Activated CD8-positive, alpha-beta T cell treated with anti-CD3 and anti-CD28 coated beads, Interleukin-2, amount 10 ng/mL, durations not matched to agents 7 days and 5 days (primary cell): Measurements from ENCODE around the gene CMTM4. TPM values are rescaled to one million over a fixed set of nuclear protein-coding genes. Genes with fewer than 3 reads are reported as not detected.
A peak's percentile ranks its signal among the peaks of the same experiment; 100 is the strongest.

ENCODE experiments used
- ATAC-seq: fragments of 150-1000 bp; cut with Tn5 transposase; one replicate; pipeline ENCODE4 v1.10.0; 2021; ENCODE audit warnings: moderate library complexity
- CTCF ChIA-PET: fragments of 350-600 bp; sonication (Branson Sonifier 250); formaldehyde crosslinking; loops from one replicate; lab custom pipeline; 2021; ENCODE audit warnings: antibody characterized with exemption; lab: Charles Lee
- POLR2A ChIA-PET: fragments of 350-600 bp; sonication (Branson Sonifier 250); formaldehyde crosslinking; loops from one replicate; lab custom pipeline; 2021; ENCODE audit warnings: antibody characterized with exemption; lab: Charles Lee
- DNase-seq: peaks from one replicate; pipeline ENCODE4 v3.0.0-alpha.2; 2020
- H3K27ac Mint-ChIP-seq: one replicate; pipeline ENCODE4 v1.8.0; 2021; ENCODE audit warnings: mild to moderate bottlenecking, mixed read lengths
- H3K27me3 Mint-ChIP-seq: one replicate; pipeline ENCODE4 v1.8.0; 2021; ENCODE audit warnings: low read depth, mixed read lengths
- H3K36me3 Mint-ChIP-seq: one replicate; pipeline ENCODE4 v1.8.0; 2021; ENCODE audit warnings: low read depth, mixed read lengths
- H3K4me1 Mint-ChIP-seq: one replicate; pipeline ENCODE4 v1.8.0; 2021; ENCODE audit warnings: low read depth, mixed read lengths
- H3K4me3 Mint-ChIP-seq: one replicate; pipeline ENCODE4 v1.8.0; 2021; ENCODE audit warnings: mild to moderate bottlenecking, mixed read lengths
- H3K9me3 Mint-ChIP-seq: one replicate; pipeline ENCODE4 v1.8.0; 2022; ENCODE audit warnings: mixed read lengths; ENCODE audit not compliant: insufficient read depth
- total RNA-seq, 2 experiments: library from RNA; stranded (reverse); gene quantifications; one replicate each; pipeline ENCODE4 v1.2.3, GENCODE V29; 2021

Gene CMTM4
- total RNA-seq, 2 experiments from 2014 or later = 1.2 TPM

DNA sequence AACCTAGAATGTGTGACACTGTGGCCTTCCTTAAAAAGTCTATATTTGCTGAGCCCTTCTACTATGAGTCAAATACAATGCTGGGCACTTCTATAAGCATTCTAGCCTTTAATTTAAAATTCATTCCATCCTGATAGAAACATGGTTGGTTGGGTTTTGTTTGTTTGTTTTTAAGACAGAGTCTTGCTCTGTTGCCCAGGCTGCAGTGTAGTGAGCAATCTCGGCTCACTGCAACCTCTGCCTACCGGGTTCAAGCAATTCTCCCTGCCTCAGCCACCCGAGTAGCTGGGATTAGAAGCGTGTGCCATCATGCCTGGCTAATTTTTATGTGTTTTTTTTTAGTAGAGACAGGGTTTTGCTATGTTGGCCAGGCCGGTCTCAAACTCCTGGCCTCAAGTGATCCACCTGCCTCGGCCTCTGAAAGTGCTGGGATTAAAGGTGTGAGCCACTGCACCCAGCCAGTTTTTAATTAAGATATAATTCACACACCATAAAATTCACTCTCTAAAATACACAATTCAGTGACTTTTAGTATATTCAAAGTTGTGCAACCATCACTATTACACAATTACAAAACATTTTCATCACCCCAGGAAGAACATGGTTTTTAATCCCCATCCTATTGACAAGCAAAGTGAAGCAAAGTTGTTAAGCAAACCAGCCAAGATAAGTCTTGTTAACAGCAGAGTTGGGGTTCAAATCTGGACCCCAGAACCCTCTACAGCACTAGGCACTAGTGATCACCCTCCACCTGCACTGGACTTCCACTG lies 42.8 kb downstream of the CMTM4 start:
- CTCF ChIA-PET = interaction anchor here (1.1 to 4.1 kb wide), 2 partner anchors 8 to 19 kb away, joined by 3 to 68 read pairs; no protein-coding TSS in a partner anchor
- Mint-ChIP-seq H3K27me3 (peaks cover 10% of the 10 kb centered on the region), H3K4me3 (no peak overlapping the region), H3K27ac (no peak overlapping the region), H3K4me1 (peaks cover 20% of the 10 kb centered on the region), H3K36me3 (no peaks in the 10 kb centered on the region), H3K9me3 (no peaks in the 10 kb centered on the region)
- DNase-seq (no peak), ATAC-seq (no peak)
- POLR2A ChIA-PET = no interaction called here

DNA sequence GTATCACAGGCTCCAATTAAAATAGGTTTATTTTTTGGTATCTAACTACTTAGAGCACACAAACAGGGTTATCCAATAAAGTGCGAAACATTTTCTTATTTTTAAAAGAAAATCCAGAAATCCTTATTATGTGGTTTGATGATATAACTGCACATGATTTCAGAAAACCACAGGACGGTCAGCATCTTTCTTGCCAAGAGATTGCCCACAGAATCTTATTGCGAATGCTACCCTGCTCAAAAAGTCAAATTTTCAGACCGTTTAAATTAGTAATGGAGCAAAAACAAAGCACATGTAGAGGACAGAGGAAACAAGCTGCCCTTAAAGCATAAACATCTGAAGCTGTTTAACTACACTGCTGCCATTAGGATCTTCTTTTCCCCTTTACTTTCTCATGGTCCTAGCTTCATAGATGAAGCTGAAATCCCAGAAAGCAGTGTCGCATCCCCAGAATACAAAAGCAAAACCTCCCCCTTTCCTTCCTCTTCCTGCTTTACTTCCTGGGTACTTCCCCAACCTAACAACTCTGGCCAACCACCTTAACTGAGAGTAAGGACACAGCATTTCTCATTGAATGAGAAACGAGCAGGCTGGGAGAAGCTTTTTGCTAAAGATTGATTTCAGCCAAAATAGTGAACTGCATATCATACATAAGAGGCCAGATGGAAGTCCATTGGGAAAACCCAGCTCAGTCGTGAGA lies 43.7 kb downstream of the CMTM4 start:
- H3K27ac Mint-ChIP-seq = no peak overlapping the region
- DNase-seq (no peak), ATAC-seq (no peak)
- H3K4me3 Mint-ChIP-seq = no peak overlapping the region
- H3K36me3 Mint-ChIP-seq = no peaks in the 10 kb centered on the region
- ChIA-PET POLR2A (no interaction called here), CTCF (interaction anchor here (0.9 to 4.1 kb wide), 4 partner anchors 9 to 220 kb away, joined by 3 to 68 read pairs (median 8); partner anchors contain the start of gene DYNC1LI2)
- peaks cover 7% of the 10 kb centered on the region for H3K27me3 Mint-ChIP-seq
- peaks cover 16% of the 10 kb centered on the region for H3K4me1 Mint-ChIP-seq
- no peaks in the 10 kb centered on the region for H3K9me3 Mint-ChIP-seq

DNA sequence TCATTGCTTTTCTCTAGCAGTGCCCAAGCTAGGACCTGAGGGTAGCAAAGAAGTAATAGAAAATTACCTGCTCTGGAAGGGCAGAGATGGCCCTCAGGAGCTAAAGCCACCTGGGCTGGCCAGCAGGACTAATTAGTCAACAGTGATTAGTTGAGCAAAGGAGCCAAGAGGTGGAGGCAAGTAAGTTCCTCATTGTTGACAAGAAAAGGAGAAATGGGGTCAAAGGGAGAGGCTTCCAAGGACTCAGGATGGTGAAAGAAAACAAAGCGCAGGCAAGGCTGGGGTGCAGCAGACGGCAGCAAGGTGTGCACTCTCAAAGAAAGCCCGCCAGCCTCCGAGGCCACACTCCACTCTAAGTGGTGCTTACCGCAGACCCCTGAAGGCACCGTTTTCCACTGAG lies 44.6 kb downstream of the CMTM4 start:
- H3K4me3 Mint-ChIP-seq = no peak overlapping the region
- H3K36me3 Mint-ChIP-seq = no peaks in the 10 kb centered on the region
- peaks cover 10% of the 10 kb centered on the region for H3K27me3 Mint-ChIP-seq
- peaks cover 16% of the 10 kb centered on the region for H3K4me1 Mint-ChIP-seq
- CTCF ChIA-PET = interaction anchor here (0.7 to 4.1 kb wide), 23 partner anchors 10 to 245 kb away, joined by 3 to 68 read pairs (median 7); partner anchors contain the start of genes CMTM3, DYNC1LI2 and NAE1
- ATAC-seq = no peak
- no peak overlapping the region for H3K27ac Mint-ChIP-seq
- POLR2A ChIA-PET = interaction anchor here (1.7 kb wide), 1 partner anchor 43 kb away, joined by 8 read pairs; no protein-coding TSS in a partner anchor
- no peak for DNase-seq
- H3K9me3 Mint-ChIP-seq = no peaks in the 10 kb centered on the region

DNA sequence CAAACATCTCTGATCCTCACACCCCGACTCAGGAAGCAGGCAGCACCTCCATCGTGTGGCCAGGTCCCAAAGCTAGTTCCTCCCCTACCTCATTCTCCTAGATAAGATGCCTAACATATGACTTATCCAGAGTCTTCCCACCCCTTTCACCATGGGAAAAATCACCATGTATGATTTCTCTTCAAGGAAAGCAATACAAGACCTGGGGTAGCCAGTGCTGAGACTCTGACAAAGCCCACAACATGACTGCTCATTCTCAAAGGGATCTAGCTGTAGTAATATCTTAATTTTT lies 45.1 kb downstream of the CMTM4 start:
- Mint-ChIP-seq H3K9me3 (no peaks in the 10 kb centered on the region), H3K4me1 (peaks cover 16% of the 10 kb centered on the region), H3K4me3 (peak overlapping the region; percentile 10), H3K27ac (no peak overlapping the region), H3K27me3 (peaks cover 7% of the 10 kb centered on the region), H3K36me3 (no peaks in the 10 kb centered on the region)
- DNase-seq (no peak), ATAC-seq (no peak)
- POLR2A ChIA-PET = interaction anchor here (1.0 to 1.7 kb wide), 2 partner anchors 43 to 47 kb away, joined by 3 to 8 read pairs; partner anchors contain the start of gene CMTM3
- CTCF ChIA-PET = interaction anchor here (0.7 to 4.1 kb wide), 45 partner anchors 11 to 302 kb away, joined by 3 to 68 read pairs (median 5); partner anchors contain the start of genes CKLF, CMTM3, DYNC1LI2 and NAE1

DNA sequence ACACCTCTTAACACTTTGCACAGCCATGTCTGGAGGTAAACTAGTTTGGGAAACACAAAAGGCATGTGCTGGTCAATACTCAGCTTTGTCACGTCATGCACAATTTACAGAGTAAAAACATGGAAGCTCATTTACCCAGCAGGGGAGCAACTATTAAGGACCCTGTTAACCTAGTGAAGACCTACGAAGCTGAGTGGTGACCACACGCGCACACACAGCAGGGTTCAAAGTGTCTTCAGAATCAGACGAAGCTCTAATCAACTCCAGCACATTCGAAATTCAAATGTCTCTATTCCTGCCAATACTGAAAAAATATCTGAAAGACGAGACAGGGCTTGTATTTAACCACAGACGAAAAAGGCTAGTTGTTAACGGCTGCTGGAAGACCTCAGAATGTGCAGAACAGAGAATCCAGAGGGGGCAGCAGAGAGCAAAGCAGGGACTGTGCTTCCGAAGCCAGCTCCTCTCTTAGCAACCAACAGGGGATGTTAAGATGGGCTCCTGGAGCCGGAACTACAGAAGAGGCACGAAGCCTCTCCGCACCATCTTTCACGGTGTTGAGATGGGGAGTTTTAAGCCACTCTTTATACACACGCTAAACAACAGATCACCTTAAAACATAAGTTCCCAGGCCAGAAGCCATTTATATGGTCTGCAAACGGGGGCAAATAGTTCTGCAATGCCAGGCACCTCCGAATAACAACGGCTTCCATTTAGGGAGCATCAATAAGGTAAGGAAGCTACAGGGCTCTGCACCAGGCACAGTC lies 45.7 kb downstream of the CMTM4 start:
- ChIA-PET POLR2A (interaction anchor here (0.8 to 1.7 kb wide), 3 partner anchors 31 to 47 kb away, joined by 3 to 8 read pairs (median 3); partner anchors contain the start of gene CMTM3), CTCF (interaction anchor here (0.7 to 4.1 kb wide), 47 partner anchors 10 to 303 kb away, joined by 3 to 68 read pairs (median 5); partner anchors contain the start of genes CKLF, CMTM3, DYNC1LI2 and NAE1)
- H3K27ac Mint-ChIP-seq = no peak overlapping the region
- peaks cover 16% of the 10 kb centered on the region for H3K4me1 Mint-ChIP-seq
- H3K9me3 Mint-ChIP-seq = no peaks in the 10 kb centered on the region
- peak overlapping the region; percentile 10 for H3K4me3 Mint-ChIP-seq
- no peaks in the 10 kb centered on the region for H3K36me3 Mint-ChIP-seq
- ATAC-seq (peak; percentile 99), DNase-seq (peak; percentile 91)
- peaks cover 7% of the 10 kb centered on the region for H3K27me3 Mint-ChIP-seq

DNA sequence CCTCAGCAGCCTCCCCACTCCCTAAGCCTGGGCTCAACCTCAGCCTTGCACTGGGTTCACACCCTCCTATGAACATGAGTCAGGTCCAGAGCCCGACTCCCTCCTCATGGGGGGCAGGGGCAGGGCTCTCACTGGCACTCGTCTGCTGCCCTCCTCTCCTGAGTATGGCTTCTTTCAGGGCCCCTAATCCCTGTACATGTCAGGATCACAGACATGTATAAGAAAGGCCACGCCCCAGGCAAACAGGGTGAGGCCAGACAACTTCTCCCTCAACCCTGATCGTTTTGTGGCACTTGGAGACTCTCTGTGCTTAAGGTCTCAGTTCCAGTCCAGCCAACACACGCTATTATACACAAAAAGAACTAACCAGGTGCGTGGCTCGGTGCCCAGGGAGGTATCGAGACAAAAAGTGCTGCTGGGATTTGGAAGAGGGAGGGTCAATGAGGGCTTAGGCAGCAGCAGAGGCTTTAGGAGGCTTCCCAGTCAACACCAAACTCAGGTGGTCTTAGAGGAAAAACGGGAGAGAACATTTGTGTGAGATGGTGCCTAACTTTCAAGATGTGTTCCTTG lies 46.8 kb downstream of the CMTM4 start:
- Mint-ChIP-seq H3K9me3 (no peaks in the 10 kb centered on the region), H3K4me3 (no peak overlapping the region), H3K27me3 (peaks cover 7% of the 10 kb centered on the region), H3K36me3 (no peaks in the 10 kb centered on the region), H3K27ac (no peak overlapping the region), H3K4me1 (peaks cover 16% of the 10 kb centered on the region)
- POLR2A ChIA-PET = no interaction called here
- CTCF ChIA-PET = interaction anchor here (0.8 to 4.1 kb wide), 12 partner anchors 9 to 218 kb away, joined by 3 to 68 read pairs (median 11); no protein-coding TSS in a partner anchor
- ATAC-seq = no peak
- DNase-seq = no peak

DNA sequence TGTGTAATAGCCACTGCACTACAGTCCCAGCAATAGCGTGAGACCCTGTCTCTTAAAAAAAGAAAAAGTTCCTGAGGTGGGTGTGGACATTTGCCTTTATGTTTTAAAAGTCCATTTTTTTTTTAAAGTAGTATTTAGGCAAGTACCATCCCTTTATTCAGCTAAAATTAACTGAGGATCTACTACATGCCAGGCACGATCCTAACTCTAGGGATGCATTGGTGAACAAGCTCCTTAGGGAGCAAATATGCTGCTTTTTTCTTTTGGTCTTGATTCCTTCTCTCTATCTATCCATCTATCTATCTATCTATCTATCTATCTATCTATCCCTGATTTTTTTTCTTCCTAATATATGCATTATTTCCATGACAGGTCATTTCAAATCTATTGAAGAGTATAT lies 47.4 kb downstream of the CMTM4 start:
- ChIA-PET CTCF (interaction anchor here (0.8 kb wide), 2 partner anchors 10 to 12 kb away, joined by 3 to 4 read pairs; no protein-coding TSS in a partner anchor), POLR2A (no interaction called here)
- H3K36me3 Mint-ChIP-seq = no peaks in the 10 kb centered on the region
- H3K27ac Mint-ChIP-seq = no peak overlapping the region
- no peak overlapping the region for H3K4me3 Mint-ChIP-seq
- peaks cover 16% of the 10 kb centered on the region for H3K4me1 Mint-ChIP-seq
- no peak for DNase-seq
- H3K27me3 Mint-ChIP-seq = peaks cover 7% of the 10 kb centered on the region
- ATAC-seq = no peak
- no peaks in the 10 kb centered on the region for H3K9me3 Mint-ChIP-seq

DNA sequence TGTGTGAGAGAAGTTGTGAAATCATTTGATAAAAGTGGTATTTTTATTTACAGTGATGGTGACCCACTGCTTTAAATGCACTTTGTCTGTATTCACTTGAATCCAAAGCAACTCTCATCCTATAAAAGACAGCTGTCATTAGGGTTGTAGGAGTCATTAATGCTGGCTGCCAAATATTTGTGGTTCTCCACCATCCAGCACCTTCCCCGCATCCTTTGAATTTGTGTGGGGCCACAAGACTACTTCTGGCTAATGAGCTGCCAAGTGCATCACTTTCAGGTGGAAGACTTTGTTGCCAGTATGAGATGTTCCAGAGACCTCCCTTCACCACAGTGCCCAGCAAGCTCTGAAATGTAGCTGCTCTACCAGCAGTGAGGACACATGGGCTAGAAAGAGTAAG lies 48.7 kb downstream of the CMTM4 start:
- CTCF ChIA-PET = interaction anchor here (0.6 kb wide), 1 partner anchor 172 kb away, joined by 3 read pairs; no protein-coding TSS in a partner anchor
- Mint-ChIP-seq H3K9me3 (no peaks in the 10 kb centered on the region), H3K36me3 (no peaks in the 10 kb centered on the region), H3K27me3 (peaks cover 7% of the 10 kb centered on the region), H3K4me3 (no peak overlapping the region), H3K4me1 (peaks cover 14% of the 10 kb centered on the region), H3K27ac (no peak overlapping the region)
- no peak for DNase-seq
- ATAC-seq = no peak
- POLR2A ChIA-PET = no interaction called here

DNA sequence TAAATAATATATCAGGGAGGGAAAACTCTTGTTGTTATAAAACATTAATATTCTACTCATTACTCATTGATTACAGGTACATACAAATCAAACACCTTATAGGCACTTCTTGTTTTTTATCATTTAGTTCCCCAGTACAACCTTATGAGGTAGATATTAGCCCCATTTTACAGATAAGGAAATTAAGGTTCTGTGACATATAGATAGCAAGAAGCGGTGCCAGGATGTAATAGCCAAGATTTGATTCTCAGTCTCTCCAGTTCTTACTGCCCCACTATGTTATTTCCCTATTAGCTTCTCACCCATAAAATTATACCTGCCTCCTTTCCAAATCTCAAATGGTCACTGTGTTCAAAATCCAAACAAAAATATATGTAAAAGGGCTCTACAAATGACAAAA lies 55.2 kb downstream of the CMTM4 start:
- no peaks in the 10 kb centered on the region for H3K9me3 Mint-ChIP-seq
- DNase-seq (no peak), ATAC-seq (no peak)
- no peaks in the 10 kb centered on the region for H3K36me3 Mint-ChIP-seq
- CTCF ChIA-PET = interaction anchor here (6.5 kb wide), 1 partner anchor 10 kb away, joined by 37 read pairs; no protein-coding TSS in a partner anchor
- H3K4me1 Mint-ChIP-seq = no peaks in the 10 kb centered on the region
- H3K27ac Mint-ChIP-seq = no peak overlapping the region
- no peak overlapping the region for H3K4me3 Mint-ChIP-seq
- POLR2A ChIA-PET = no interaction called here
- peaks cover 8% of the 10 kb centered on the region for H3K27me3 Mint-ChIP-seq

DNA sequence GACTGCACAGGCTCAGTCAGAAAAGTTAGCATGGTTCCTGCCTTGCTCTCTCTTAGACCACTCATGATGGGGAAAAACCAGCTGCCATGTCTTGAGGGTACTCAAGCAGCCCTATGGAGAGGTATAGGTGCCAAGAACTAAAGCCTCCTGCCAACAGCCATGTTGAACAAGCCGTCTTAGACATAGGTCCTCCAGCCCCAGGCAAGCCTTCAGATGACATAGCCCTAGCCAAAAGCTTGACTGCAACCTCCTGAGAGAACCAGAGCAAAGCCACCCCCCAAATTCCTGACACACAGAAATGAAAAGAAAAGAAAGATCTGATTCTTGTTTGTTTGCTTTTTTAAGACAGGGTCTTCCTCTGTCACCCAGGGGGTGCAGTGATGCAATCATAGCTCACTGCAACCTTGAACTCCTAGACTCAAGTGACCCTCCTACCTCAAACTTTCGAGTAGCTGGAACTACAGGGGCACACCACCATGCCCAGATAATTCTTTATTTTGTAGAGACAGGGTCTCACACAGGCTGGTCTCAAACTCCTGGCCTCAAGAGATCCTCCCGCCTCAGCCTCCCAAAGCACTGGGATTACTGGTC lies 55.7 kb downstream of the CMTM4 start:
- no peak for ATAC-seq
- H3K4me3 Mint-ChIP-seq = no peak overlapping the region
- H3K9me3 Mint-ChIP-seq = no peaks in the 10 kb centered on the region
- H3K36me3 Mint-ChIP-seq = no peaks in the 10 kb centered on the region
- DNase-seq = no peak
- no peaks in the 10 kb centered on the region for H3K4me1 Mint-ChIP-seq
- POLR2A ChIA-PET = no interaction called here
- H3K27me3 Mint-ChIP-seq = peaks cover 8% of the 10 kb centered on the region
- no peak overlapping the region for H3K27ac Mint-ChIP-seq
- CTCF ChIA-PET = interaction anchor here (6.5 kb wide), 1 partner anchor 10 kb away, joined by 37 read pairs; no protein-coding TSS in a partner anchor
